Osteoblast (primary cell): Measurements from ENCODE around the gene ENDOD1. TPM values are rescaled to one million over a fixed set of nuclear protein-coding genes. Genes with fewer than 3 reads are reported as not detected.
"Not testable (repeated sequence)": the region's sequence is repeated elsewhere in the genome, so short reads cannot be mapped to it uniquely, and the experiment has no call there.

ENCODE experiments used
- DNase-seq: peaks from one replicate; pipeline ENCODE4 v3.0.0; 2011; ENCODE audit warnings: low spot score, mixed read lengths; ENCODE audit not compliant: insufficient read length; ENCODE audit errors: missing footprints
- H2AFZ ChIP-seq: 2 replicates; pipeline ENCODE4 v1.6.0; 2011; ENCODE audit warnings: mild to moderate bottlenecking, low read length
- H3K27ac ChIP-seq: 2 replicates; pipeline ENCODE4 v1.5.1; 2011; ENCODE audit warnings: mild to moderate bottlenecking, low read depth, low read length, moderate library complexity
- H3K27me3 ChIP-seq: 2 replicates; pipeline ENCODE4 v1.6.0; 2012; ENCODE audit warnings: mild to moderate bottlenecking, control low read depth, inconsistent platforms, low read length, moderate library complexity; ENCODE audit not compliant: insufficient read depth
- H3K36me3 ChIP-seq: 2 replicates; pipeline ENCODE4 v1.5.1; 2011; ENCODE audit warnings: mild to moderate bottlenecking, low read length, control low read depth, moderate library complexity; ENCODE audit not compliant: insufficient read depth
- H3K4me1 ChIP-seq: 2 replicates; pipeline ENCODE4 v1.5.1; 2011; ENCODE audit warnings: mild to moderate bottlenecking, low read length, control low read depth, moderate library complexity; ENCODE audit not compliant: insufficient read depth
- H3K4me2 ChIP-seq: 2 replicates; pipeline ENCODE4 v1.6.0; 2011; ENCODE audit warnings: mild to moderate bottlenecking, low read length; ENCODE audit not compliant: insufficient read depth
- H3K4me3 ChIP-seq: fragments of 200-600 bp; sonication (generic); 3 replicates; pipeline ENCODE4 v1.5.1; 2012; ENCODE audit warnings: mild to moderate bottlenecking, low read length, inconsistent platforms; ENCODE audit not compliant: insufficient read depth
- H3K79me2 ChIP-seq: 2 replicates; pipeline ENCODE4 v1.6.0; 2012; ENCODE audit warnings: mild to moderate bottlenecking, low read length, control low read depth, inconsistent platforms; ENCODE audit not compliant: insufficient read depth
- H3K9me3 ChIP-seq: 2 replicates; pipeline ENCODE4 v1.5.1; 2011; ENCODE audit warnings: low read depth, low read length, control low read depth
- H4K20me1 ChIP-seq: 2 replicates; pipeline ENCODE4 v1.6.0; 2012; ENCODE audit warnings: mild to moderate bottlenecking, low read length, control low read depth; ENCODE audit not compliant: insufficient read depth
- CTCF ChIP-seq: IDR thresholded peaks from 2 replicates; pipeline ENCODE4 v1.5.1; 2011; ENCODE audit warnings: mild to moderate bottlenecking, low read depth, low read length, moderate library complexity; ENCODE audit errors: extremely low read depth
- total RNA-seq: library from RNA; depleted of rRNA; stranded (reverse); fragments of >200 nt; gene quantifications from 2 replicates; pipeline ENCODE4 v1.2.3, GENCODE V29; 2012

Gene ENDOD1
- total RNA-seq, 1 donor = 44.2 TPM

GRCh38 chr11:95044010-95044409, 45.6 kb upstream of the ENDOD1 start:
- Histone ChIP-seq H3K9me3 (no peaks in the 10 kb centered on the region), H3K27me3 (peaks cover 46% of the 10 kb centered on the region), H3K4me3 (no peak overlapping the region), H2AFZ (no peak overlapping the region), H3K4me2 (no peak overlapping the region), H3K36me3 (no peaks in the 10 kb centered on the region), H3K4me1 (no peaks in the 10 kb centered on the region), H3K27ac (no peak overlapping the region), H4K20me1 (no peaks in the 10 kb centered on the region), H3K79me2 (no peaks in the 10 kb centered on the region)
- no peak for TF ChIP-seq CTCF
- no peak for DNase-seq

GRCh38 chr11:95045812-95046211, 43.8 kb upstream of the ENDOD1 start:
- H3K9me3 ChIP-seq = no peaks in the 10 kb centered on the region
- DNase-seq = no peak
- no peak overlapping the region for H3K4me2 ChIP-seq
- H3K79me2 ChIP-seq = no peaks in the 10 kb centered on the region
- no peak for TF ChIP-seq CTCF
- peaks cover 46% of the 10 kb centered on the region for H3K27me3 ChIP-seq
- H3K27ac ChIP-seq = no peak overlapping the region
- no peaks in the 10 kb centered on the region for H4K20me1 ChIP-seq
- no peaks in the 10 kb centered on the region for H3K4me1 ChIP-seq
- H3K4me3 ChIP-seq = no peak overlapping the region
- no peaks in the 10 kb centered on the region for H3K36me3 ChIP-seq
- no peak overlapping the region for H2AFZ ChIP-seq

GRCh38 chr11:95049122-95049521, 40.5 kb upstream of the ENDOD1 start, which contains the start of gene KDM4F:
KDM4F (plus strand) TSS chr11:95049422.
- not testable (repeated sequence) for DNase-seq, H3K4me2 ChIP-seq, H3K4me3 ChIP-seq, H3K4me1 ChIP-seq, H3K27ac ChIP-seq, H2AFZ ChIP-seq, H3K36me3 ChIP-seq, H3K79me2 ChIP-seq, H3K9me3 ChIP-seq, H4K20me1 ChIP-seq
- peaks cover 43% of the 10 kb centered on the region for H3K27me3 ChIP-seq

- Histone ChIP-seq H3K79me2 (no peaks in the 10 kb centered on the region), H4K20me1 (no peaks in the 10 kb centered on the region), H2AFZ (no peak overlapping the region), H3K27me3 (peaks cover 33% of the 10 kb centered on the region), H3K4me1 (no peaks in the 10 kb centered on the region), H3K36me3 (no peaks in the 10 kb centered on the region), H3K9me3 (no peaks in the 10 kb centered on the region), H3K4me3 (no peak overlapping the region), H3K4me2 (no peak overlapping the region), H3K27ac (no peak overlapping the region)
- TF ChIP-seq CTCF = no peak
- DNase-seq = no peak
These were observed 38.9 kb upstream of the ENDOD1 start for GRCh38 chr11:95050595-95051202.
